DND-41 (cell line): Measurements from ENCODE around the gene IFT43.

Source experiments
- ATAC-seq: fragments of 200-7000 bp; cut with Tn5 transposase; 3 replicates; pipeline ENCODE4 v1.9.1; 2021; ENCODE audit warnings: low read depth; ENCODE audit not compliant: insufficient read depth
- DNase-seq: peaks from one replicate; pipeline ENCODE4 v3.0.0-alpha.2; 2020
- H2AFZ ChIP-seq: 2 replicates; pipeline ENCODE4 v1.6.0; 2012; ENCODE audit warnings: low read depth, low read length
- H3K27ac ChIP-seq: 2 replicates; pipeline ENCODE4 v1.5.1; 2012; ENCODE audit warnings: low read length, inconsistent platforms
- H3K27me3 ChIP-seq: fragments of 200-600 bp; sonication (generic); 2 replicates; pipeline ENCODE4 v1.6.0; 2012; ENCODE audit warnings: low read length, mild to moderate bottlenecking, inconsistent platforms; ENCODE audit not compliant: insufficient read depth, poor library complexity
- H3K36me3 ChIP-seq: 2 replicates; pipeline ENCODE4 v1.5.1; 2012; ENCODE audit warnings: low read length, inconsistent platforms; ENCODE audit not compliant: insufficient read depth
- H3K4me1 ChIP-seq: 2 replicates; pipeline ENCODE4 v1.5.1; 2012; ENCODE audit warnings: mild to moderate bottlenecking, low read length; ENCODE audit not compliant: insufficient read depth
- H3K4me2 ChIP-seq: 2 replicates; pipeline ENCODE4 v1.6.0; 2012; ENCODE audit warnings: mild to moderate bottlenecking, moderate library complexity, low read length, inconsistent platforms; ENCODE audit not compliant: insufficient read depth
- H3K4me3 ChIP-seq, 2 experiments: fragments of 200-600 bp in 1 of 2; shearing (Covaris generic) in 1 of 2; 2 replicates each; pipeline ENCODE4 v1.5.1; 2012 to 2016; ENCODE audit warnings: inconsistent platforms in 2 of 2, low read length in 2 of 2, mild to moderate bottlenecking in 2 of 2, low read depth in 1 of 2, moderate library complexity in 1 of 2
- H3K79me2 ChIP-seq: 2 replicates; pipeline ENCODE4 v1.6.0; 2012; ENCODE audit warnings: low read length, inconsistent platforms; ENCODE audit not compliant: insufficient read depth
- H3K9ac ChIP-seq: 2 replicates; pipeline ENCODE4 v1.6.0; 2012; ENCODE audit warnings: low read depth, mild to moderate bottlenecking, inconsistent platforms, low read length, moderate library complexity
- H3K9me3 ChIP-seq: 2 replicates; pipeline ENCODE4 v1.5.1; 2012; ENCODE audit warnings: low read length, moderate library complexity, mild to moderate bottlenecking, inconsistent platforms; ENCODE audit not compliant: insufficient read depth, severe bottlenecking
- H4K20me1 ChIP-seq: 2 replicates; pipeline ENCODE4 v1.6.0; 2012; ENCODE audit warnings: low read length; ENCODE audit not compliant: insufficient read depth
- EZH2 ChIP-seq: IDR thresholded peaks from 3 replicates; pipeline ENCODE4 v1.6.1; 2012; ENCODE audit warnings: borderline replicate concordance, low read depth, mild to moderate bottlenecking, moderate library complexity, low read length, inconsistent platforms; ENCODE audit not compliant: severe bottlenecking
- TF ChIP-seq, protein P1 (sequence below): IDR thresholded peaks from 2 replicates; pipeline ENCODE4 v1.5.1; 2012; ENCODE audit warnings: borderline replicate concordance, low read length, moderate library complexity, mild to moderate bottlenecking; ENCODE audit not compliant: poor library complexity, severe bottlenecking; ENCODE audit errors: extremely low read depth

The IFT43 gene

DNA sequence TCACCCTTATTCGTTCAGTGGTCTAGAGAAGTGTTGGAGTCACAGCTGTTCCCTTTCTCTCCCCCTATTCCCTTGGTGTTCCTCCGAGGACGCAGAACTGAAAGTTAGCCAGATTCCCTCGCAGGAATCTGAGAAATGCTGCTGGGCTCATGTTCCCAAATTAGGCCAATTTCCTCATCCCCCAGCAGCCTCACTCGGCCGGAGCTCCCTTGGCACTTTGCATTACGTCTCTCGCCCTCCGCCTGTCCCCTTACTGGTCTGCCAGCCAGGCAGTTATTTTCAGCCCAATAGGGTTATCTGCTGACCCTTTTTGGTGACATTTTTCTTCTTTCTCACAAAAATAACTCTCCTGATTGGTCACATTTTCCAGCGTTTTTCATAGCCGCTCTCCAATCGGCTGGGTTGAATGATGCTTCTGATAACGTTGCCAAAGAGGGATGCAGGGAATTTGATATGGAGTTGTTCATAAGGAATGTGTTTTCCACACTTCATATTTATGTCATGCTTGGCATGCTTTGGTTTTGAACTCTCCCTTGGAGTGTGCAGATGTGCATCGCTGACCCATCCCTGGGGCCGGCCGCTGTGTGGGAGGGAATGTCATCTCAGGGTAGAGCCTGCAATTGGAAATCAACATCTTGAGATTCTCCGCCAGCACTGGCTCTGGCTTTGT, 9.9 kb downstream of the IFT43 start:
- Histone ChIP-seq H3K27me3 (no peaks in the 10 kb centered on the region), H3K79me2 (no peaks in the 10 kb centered on the region), H3K9ac (no peak overlapping the region), H4K20me1 (no peaks in the 10 kb centered on the region), H3K4me1 (no peaks in the 10 kb centered on the region), H3K36me3 (peaks cover 11% of the 10 kb centered on the region; the same call in 1 of the 2 replicates), H3K4me3 (no peak overlapping the region), H3K27ac (no peak overlapping the region), H3K9me3 (no peaks in the 10 kb centered on the region), H2AFZ (no peak overlapping the region), H3K4me2 (no peak overlapping the region)
- no peak for ATAC-seq
- TF ChIP-seq EZH2, result no peak
- TF ChIP-seq, protein P1, sequence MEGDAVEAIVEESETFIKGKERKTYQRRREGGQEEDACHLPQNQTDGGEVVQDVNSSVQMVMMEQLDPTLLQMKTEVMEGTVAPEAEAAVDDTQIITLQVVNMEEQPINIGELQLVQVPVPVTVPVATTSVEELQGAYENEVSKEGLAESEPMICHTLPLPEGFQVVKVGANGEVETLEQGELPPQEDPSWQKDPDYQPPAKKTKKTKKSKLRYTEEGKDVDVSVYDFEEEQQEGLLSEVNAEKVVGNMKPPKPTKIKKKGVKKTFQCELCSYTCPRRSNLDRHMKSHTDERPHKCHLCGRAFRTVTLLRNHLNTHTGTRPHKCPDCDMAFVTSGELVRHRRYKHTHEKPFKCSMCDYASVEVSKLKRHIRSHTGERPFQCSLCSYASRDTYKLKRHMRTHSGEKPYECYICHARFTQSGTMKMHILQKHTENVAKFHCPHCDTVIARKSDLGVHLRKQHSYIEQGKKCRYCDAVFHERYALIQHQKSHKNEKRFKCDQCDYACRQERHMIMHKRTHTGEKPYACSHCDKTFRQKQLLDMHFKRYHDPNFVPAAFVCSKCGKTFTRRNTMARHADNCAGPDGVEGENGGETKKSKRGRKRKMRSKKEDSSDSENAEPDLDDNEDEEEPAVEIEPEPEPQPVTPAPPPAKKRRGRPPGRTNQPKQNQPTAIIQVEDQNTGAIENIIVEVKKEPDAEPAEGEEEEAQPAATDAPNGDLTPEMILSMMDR, result no peak
- DNase-seq, result no peak

GRCh38 chr14:75996488-75996887, 10.9 kb downstream of the IFT43 start:
- Histone ChIP-seq H3K4me2 (no peak overlapping the region), H3K4me1 (no peaks in the 10 kb centered on the region), H3K9ac (no peak overlapping the region), H3K4me3 (no peak overlapping the region), H3K9me3 (no peaks in the 10 kb centered on the region), H2AFZ (no peak overlapping the region), H3K79me2 (no peaks in the 10 kb centered on the region), H3K27me3 (no peaks in the 10 kb centered on the region), H3K27ac (no peak overlapping the region), H4K20me1 (no peaks in the 10 kb centered on the region), H3K36me3 (peaks cover 13% of the 10 kb centered on the region; the same call in 1 of the 2 replicates)
- ATAC-seq (no peak), DNase-seq (no peak)
- TF ChIP-seq, protein P1, result no peak
- TF ChIP-seq EZH2, result no peak

- Histone ChIP-seq H3K4me3 (no peak overlapping the region), H3K4me1 (no peaks in the 10 kb centered on the region), H2AFZ (no peak overlapping the region), H4K20me1 (no peaks in the 10 kb centered on the region), H3K27me3 (no peaks in the 10 kb centered on the region), H3K9ac (no peak overlapping the region), H3K36me3 (peaks cover 20% of the 10 kb centered on the region; the same call in 1 of the 2 replicates), H3K27ac (no peak overlapping the region), H3K79me2 (no peaks in the 10 kb centered on the region), H3K4me2 (no peak overlapping the region), H3K9me3 (no peaks in the 10 kb centered on the region)
- TF ChIP-seq EZH2, result no peak
- TF ChIP-seq, protein P1, result no peak
- no peak for ATAC-seq
- DNase-seq, result no peak
Observed at GRCh38 chr14:75999511-76000190, 14.1 kb downstream of the IFT43 start.
